NCI-H2107 (cell line): Measurements from ENCODE around the gene FNIP1.
"Not testable (repeated sequence)": the region's sequence is repeated elsewhere in the genome, so short reads cannot be mapped to it uniquely, and the experiment has no call there.

Experiments used
- DNase-seq: peaks from one replicate; lab custom pipeline; 2025; lab: John Stamatoyannopoulos, UW

FNIP1 gene

DNA sequence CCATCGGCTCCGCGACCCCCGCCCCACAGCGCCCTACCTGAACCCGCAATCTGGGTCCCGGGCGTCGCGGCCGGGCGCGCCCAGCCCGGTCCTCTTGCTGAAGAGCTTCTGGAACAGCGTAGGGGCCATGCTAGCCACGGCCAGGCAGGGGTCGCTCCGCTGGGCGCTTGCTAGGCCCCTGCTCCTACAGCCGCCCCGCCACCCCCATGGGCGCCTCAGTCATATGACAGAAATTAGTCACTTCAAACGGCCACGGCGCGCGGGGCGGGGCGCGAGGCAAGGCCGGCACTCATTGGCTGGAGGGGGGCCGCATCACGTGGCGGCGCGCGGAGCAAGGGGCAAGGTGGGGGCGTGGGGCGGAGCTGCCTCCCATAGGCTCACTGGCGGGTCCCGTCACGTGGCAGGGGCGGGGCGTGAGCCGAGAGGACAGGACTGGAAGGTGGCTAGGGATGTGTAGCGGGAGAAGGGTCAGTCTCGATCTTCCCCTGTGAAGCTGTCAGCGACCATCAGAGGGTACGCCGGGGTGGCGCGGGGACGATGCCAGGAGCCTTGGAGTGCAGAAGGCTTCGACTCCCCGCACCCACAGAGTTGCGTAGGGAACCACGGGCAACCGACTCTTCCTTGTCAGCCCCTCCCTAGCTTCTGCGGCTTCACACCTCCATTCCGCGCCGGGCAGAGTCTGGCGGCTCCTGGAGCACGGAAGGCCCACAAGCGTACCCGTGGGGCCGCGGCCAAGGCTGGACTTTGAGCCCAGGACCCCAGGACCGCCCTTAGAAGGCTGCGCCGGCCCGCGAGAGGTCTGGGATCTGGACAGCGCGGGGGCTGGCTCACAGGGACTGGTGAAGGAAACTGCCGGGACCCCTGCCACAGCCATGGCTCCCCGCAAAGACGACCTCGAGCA, at the start of gene FNIP1:
Gene FNIP1 (minus strand): TSS at position 225 of the 901 bp plus-strand sequence. CDS start 96 bp downstream, at position 129.
- DNase-seq: peak; percentile 85

DNA sequence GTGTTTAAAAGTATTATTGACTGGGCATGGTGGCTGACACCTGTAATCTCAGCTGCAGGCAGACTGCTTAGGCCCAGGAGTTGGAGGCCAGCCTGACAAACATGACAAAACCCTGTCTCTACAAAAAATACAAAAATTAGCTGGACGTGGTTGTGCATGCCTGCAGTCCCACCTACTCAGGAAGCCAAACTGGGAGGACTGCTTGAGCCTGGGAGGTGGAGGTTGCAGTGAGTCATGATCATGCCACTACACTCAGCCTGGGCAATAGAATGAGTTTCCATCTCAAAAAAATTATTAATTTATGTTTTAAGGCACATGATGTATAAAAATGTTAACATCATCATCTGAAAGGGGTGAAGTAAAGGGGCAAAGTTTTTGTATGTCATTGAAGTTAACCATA, 49.7 kb upstream of the FNIP1 start:
- no peak for DNase-seq

DNA sequence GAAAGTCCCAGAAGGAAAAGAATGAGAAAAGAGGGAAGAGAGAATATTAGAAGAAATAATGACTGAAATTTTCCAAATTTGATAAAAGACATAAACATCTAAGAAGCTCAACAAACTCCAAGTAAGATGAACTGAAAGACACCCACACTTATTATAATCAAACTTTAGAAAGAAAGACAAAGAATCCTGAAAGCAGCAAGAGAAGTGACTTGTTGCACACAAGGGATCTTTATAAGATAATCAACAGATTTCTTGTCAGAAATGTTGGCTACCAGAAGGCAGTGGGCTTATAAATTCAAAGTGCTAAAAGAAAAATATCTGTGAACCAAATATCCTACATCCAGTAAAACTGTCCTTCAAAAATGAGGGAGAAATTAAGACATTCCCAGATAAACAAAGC, 49.0 kb upstream of the FNIP1 start:
- DNase-seq: no peak

DNA sequence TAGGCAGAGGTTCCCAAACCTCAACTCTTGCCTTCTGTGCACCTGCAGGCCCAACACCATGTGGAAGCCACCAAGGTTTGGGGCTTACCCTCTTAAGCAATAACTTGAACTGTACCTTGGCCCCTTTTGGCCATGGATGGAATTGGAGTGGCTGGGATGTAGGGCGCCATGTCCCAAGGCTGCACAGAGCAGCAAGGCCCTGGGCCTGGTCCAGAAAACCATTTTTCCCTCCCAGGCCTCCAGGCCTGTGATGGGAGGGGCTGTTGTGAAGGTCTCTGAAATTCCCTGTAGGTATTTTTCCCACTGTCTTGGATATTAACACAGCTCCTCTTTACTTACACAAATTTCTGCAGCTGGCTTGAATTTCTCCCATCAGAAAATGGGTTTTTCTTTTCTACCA, 46.2 kb upstream of the FNIP1 start:
- DNase-seq: not testable (repeated sequence)

DNA sequence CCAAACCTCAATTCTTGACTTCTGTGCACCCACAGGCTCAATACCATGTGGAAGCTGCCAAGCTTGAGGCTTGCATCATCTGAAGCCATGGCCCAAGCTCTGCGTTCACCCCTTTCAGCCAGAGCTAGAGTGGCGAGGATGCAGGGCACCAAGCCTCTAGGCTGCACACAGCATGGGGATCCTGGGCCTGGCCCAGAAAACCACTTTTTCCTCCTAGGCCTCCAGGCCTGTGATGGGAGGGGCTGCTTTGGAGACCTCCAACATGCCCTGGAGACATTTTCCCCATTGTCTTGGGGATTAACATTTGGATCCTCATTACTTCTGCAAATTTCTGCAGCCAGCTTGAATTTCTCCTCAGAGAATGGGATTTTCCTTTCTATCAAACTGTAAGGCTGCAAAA, 35.9 kb upstream of the FNIP1 start:
- not testable (repeated sequence) for DNase-seq

DNA sequence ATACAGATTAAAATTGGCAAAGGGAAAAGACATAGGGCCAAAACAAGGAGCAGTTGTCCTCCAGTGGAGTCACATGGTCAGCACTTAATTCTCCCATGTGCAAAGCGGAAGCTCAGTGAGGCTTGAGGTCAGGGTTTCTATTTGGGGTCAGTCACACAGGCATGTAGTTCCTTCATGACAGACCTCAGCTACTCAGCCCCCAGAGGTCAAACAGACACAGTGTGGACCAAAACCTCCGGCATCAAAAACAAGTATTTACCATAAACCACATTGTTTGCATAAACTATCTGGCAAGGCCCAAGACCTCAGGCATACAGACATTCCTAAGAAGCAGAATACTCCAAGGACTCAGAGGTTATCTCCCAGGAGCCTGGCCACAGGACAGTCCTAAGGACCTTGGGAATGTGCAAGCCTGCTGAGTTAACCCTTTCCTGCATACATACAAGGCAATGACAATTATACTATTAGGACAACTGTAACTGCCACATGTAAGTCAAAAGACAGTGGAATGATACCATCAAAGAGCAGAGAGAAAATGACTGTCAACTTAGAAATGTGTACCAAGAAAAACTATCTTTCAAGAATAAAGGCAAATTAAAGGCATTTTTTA, 28.7 kb upstream of the FNIP1 start:
- DNase-seq: no peak

DNA sequence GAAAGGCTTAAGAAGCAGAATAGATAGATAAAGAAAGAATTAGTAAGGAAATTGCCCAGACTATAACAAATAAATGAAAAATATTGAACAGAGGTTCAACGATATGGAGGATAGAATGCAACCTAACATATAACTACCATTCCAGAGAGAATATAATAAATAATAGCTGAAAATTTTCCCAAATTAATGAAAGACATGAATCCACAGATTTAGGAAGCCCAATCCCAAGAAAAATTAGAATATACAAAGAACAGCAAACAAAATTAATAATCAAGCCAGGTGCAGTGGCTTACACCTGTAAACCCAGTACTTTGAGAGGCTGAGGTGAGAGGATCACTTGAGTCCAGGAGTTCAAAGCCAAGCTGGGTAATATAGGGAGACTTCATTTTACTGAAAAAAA, 27.8 kb upstream of the FNIP1 start:
- DNase-seq: no peak

DNA sequence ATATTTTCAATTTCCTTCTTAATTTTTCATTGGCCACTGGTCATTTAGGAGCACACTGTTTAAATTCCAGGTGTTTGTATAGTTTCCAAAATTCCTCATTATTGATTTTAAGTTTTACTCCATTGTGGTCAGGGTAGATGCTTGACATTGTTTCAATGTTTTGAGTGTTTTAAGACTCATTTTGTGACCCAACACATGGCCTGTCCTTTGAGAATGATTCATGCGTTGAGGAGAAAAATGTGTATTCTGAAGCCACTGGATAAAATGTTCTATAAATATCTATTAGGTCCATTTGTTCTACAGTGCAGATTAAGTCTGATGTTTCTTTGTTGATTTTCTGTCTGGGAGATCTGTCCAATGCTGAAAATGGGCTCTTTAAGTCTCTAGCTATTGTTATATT, 24.4 kb upstream of the FNIP1 start:
- no peak for DNase-seq

DNA sequence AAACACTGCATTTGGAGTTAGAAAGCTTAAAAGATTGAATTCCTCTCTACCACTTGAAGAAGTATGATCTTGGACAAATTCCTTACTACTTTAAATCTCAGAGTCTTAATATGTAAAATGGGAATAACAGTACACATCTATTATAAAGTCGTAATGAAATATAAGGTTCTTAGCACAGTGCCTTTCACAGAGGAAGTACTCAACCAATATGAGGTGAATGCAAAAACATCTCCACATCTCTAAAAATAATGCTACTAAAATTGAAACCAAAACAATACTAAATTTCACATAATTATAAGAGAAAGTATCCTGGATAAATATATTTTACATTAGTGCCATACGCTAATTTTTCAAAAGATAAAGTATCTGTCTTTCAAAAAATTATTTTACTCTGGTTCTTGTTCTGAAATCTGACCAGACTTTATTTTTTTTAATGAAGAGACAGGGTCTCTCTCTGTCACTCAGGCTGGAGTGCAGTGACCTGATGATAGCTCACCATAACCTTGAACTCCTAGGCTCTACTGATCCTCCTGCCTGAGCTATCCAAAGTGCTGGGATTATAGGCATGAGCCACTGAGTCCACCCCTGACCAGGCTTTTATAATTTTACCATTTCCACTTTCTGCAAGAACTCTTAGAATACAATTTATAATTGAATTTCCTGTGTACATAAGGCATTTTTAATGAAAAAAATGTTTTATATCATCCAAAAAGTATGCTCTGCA, 21.3 kb upstream of the FNIP1 start:
- DNase-seq: no peak

DNA sequence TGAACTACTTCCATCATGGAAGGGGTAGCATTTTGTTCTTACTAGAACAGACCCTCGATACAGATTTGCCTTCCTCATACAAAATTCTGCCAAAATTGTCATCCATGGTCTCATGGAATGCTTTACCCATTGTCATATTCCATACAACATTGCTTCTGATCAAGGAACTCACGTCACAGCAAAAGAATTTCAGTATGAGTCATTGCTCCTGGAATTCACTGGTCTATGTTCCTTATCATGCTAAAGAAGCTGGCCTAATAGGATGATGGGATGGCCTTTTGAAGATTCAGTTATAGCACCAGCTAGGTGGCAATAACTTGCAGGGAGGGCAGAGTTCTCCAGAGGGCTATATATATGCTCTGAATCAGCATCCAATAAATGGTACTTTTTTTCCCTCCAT, 18.2 kb upstream of the FNIP1 start:
- no peak for DNase-seq

DNA sequence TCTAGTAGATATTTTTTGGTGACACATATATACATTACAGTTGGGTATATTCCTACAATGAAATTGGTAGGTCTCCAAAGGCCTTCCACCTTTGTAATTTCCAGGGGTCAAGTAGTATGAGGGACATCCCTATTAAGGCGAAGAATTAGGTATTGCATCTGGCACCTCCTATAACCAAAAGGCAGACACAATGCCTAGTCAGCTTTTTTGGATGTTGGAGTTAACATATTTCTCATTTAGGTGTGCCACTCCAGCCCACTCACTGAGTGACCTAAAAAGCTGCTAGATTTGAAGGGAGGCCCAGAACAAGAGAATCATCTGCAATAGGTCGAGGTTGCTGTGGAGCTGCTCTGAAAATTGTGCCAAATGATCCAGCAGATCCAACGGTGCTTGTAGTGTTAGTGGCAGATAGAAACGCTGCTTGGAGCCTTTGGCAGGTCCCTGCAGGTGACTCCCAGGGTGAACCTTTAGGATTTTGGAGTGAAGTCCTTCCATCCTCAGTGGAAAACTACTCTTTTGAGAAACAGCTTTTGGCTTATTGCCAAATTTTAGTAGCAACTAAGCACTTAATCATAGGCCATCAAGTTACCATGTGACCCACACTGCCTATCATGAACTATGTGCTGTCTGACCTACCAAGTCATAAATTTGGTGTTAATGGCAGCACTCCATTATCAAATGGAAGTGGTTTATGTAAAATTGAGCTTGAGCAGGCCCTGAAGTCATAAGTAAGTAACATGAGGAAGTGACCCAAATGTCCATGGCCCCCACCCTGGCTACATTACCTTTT, 15.7 kb upstream of the FNIP1 start:
- DNase-seq: no peak

DNA sequence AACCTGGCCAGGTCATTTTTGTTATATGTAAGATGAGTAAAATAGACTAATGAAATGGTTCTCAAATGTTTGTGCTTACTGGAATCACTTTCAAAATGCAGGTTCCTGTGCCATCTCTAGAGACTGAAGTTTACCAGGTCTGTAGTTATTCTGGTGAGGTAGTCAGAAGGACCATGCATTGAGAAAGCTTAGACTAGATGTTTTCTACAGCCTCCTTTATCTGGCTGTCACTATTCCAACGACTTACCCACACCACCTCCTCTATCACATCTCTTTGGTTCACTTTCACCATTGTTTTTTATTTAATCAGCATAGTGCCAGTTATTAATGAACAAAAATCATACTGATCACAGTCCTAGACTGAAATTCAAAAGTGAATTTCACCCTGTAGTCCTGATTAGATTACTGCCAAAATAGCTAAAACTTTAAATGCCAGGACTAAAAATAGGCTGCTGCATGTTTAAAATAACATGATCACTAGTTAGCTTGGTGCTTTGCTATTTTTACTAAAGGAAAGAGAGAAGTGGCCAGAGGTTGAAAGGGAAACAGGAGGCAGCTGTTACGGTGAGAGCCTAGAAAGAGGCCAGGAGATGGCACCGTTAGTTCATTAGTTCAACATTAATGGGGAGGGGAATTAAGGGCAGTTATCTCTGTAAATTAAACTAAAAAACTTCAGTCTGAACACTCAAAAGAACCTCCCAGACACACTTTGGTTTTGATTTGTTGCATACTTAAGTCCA, 13.9 kb upstream of the FNIP1 start:
- no peak for DNase-seq

DNA sequence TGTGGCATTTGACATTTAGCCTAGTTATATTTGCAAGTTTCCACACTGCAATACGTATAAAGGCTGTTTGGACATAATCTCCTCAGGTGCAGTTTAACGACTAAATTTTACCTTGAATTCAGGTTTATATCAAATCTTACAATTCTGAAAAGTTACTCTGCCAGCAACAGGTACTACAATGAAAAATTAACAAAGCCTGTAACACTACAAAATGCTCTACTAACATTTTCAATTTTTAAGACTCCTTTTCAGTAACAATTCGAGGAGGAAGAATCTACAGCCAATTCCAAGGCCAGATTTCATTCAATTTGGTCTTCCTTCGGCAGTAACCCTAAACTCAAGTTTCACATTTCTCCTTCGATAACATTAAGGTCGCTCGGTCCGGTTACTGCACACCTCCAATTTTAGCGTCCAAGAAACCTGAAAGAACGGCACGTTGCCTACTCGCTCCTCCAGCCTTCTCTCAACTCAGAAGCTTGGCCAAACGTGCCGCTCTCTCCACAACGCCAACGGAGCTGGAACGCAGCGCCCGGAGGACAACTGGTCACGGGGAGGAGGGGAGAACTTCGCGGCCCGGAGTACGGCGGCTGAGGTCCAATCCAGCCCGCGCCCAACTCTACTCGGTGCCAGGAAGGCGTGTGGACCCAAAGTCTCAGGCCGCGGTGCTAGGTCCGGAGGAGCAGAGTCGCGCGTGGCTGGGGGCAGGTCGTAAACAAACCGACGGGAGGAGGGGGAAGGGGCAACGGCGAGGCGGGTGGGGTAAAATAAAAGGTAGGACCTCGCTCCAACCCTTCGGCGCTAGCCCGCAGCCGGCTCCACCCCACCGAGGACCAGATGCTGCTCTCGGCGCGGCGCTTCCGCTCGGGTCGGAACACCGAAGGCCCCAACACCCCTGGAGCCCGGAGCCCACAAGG, 681 bp downstream of the FNIP1 start:
- no peak for DNase-seq

DNA sequence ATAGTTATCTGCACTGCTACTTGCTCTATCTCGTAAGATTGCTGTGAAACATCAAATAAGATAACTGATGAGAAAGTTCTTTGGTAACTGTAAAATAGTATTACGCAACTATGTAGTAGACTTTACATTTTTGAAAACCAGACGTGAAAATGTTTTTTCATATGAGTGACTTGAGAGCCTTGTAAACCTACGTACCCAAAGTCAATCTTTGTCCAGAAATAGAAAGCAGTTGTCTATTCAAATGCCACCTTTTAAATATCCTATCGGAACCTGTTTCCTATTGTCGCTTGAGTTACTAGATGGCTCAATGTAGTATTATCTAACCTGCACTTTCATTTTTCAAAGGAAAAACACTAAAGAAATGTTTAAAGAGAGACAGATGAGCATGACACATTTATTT, 1.6 kb downstream of the FNIP1 start:
- no peak for DNase-seq

DNA sequence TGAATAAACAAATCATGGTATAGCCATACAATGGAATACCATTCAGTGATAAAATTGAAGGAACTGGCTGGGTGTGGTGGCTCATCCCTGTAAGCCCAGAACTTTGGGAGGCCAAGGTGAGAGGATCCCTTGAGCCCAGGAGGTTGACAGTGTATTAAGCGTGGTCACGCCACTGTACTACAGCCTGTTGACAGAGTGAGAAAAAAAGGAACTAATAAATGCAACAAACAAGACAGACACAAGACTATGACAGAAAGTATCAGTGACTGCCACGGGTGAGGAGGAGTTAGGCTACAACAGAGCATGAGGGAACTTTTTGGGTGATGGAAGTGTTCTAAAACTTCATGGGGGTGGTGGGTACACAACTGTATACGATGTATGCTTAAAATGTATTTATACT, 2.2 kb downstream of the FNIP1 start:
- DNase-seq: no peak

DNA sequence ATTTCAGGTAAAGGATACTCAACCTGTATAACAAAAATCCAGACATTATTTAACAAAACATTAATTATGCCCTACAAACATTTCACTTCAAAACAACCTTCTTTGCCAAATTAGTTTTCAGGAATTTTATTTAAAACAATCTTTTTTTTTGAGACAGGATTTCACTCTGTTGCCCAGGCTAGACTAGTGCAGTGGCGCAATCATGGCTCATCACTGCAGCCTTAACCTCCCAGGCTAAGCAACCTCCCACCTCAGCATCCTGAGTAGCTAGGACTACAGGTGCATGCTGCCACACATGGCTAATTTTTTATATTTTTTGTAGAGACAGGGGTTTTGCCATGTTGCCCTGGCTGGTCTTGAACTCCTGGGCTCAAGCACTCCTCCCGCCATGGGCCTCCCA, 3.9 kb downstream of the FNIP1 start:
- no peak for DNase-seq

DNA sequence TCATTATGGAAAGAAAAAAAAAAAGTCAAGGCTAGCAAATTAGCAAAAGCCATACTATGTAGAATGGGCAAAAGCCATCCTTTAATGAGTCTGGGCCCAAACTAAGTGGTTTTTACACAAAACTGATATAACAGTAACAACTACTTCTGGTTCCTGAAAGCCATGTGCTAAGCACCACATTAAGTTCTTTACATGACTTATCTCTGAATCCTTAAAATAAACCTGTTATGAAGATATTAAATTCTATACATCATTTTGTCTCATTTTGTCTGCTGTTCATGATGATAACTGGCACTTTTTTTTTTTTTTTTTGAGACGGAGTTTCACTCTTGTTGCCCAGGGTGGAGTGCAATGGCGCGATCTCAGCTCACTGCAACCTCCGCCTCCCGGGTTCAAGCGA, 5.0 kb downstream of the FNIP1 start:
- no peak for DNase-seq

DNA sequence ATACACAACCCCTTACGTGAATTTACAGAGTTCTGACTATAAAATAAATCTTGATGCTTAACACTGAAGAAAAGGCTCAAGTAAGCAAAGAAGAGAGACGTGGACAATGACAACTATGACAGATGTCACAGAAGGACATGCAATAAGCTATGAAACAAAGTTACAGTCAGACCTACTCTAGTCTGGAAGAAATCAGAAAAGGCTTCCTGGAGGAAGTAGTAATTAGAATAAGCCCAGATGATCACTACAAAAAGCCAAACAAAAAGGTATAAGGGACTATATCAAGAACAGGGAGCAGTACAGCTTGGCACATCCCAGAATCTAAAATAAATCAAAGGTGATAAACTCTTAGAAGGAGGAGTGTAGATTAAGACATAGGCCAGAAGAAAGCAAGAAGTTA, 6.3 kb downstream of the FNIP1 start:
- no peak for DNase-seq

DNA sequence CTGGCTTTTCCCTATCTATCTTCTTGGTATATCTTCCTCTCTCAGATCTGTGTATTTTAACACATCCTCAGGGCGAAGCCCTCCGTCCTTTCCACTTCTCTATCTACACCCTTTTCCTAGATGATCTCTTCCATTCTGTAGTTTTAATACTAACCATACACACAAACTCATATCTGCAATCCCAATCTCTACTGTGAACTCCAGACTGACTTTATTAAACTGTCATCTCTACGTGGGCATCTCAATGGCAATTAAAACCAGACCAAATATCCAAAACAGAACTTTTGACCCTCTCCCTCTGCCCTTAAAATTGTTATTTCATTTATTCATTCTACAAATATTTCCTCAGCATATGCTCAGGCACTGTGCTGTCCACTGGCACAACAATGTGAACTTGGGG, 7.1 kb downstream of the FNIP1 start:
- DNase-seq: no peak

DNA sequence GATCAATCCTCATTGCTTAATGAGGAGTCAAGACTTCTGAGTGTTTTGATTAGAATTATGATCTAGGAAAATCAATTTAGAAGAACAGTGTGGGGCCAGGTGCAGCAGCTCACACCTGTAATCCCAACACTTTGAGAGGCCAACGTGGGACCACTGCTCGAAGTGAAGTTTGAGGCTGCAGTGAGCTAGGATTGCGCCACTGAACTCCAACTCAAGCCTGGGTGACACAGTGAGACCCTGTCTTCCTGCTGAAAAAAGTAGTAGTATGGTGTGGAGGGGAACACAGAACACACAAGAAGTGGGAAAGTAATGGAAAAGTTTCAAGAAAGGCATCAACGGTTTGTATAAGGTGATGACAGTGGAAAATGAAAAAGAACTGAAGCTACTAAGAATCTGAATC, 9.1 kb downstream of the FNIP1 start:
- DNase-seq: no peak
